Activated B cell treated with CpG ODN at 0.5 μM for 24 hours (primary cell): ENCODE measurements around the gene RPL27. TPM values are rescaled to one million over a fixed set of nuclear protein-coding genes. Genes with fewer than 3 reads are reported as not detected.

Source experiments
- ATAC-seq: fragments of 200-7000 bp; cut with Tn5 transposase; one replicate; pipeline ENCODE4 v1.10.0; 2021; ENCODE audit warnings: low read depth, mild to moderate bottlenecking, moderate library complexity
- CTCF ChIA-PET: fragments of 350-600 bp; sonication (Branson Sonifier 250); formaldehyde crosslinking; loops from one replicate; lab custom pipeline; 2021; ENCODE audit warnings: antibody characterized with exemption; lab: Charles Lee
- POLR2A ChIA-PET: fragments of 350-600 bp; sonication (Branson Sonifier 250); formaldehyde crosslinking; loops from one replicate; lab custom pipeline; 2021; ENCODE audit warnings: antibody characterized with exemption; lab: Charles Lee
- DNase-seq: peaks from one replicate; pipeline ENCODE4 v3.0.0; 2022
- H3K27ac Mint-ChIP-seq: one replicate; pipeline ENCODE4 v1.8.0; 2020; ENCODE audit warnings: mixed read lengths
- H3K27me3 Mint-ChIP-seq: one replicate; pipeline ENCODE4 v1.8.0; 2021; ENCODE audit warnings: mixed read lengths
- H3K36me3 Mint-ChIP-seq: one replicate; pipeline ENCODE4 v1.8.0; 2021; ENCODE audit warnings: low read depth, mixed read lengths
- H3K4me1 Mint-ChIP-seq: one replicate; pipeline ENCODE4 v1.8.0; 2021; ENCODE audit warnings: mixed read lengths
- H3K4me3 Mint-ChIP-seq: one replicate; pipeline ENCODE4 v1.8.0; 2020; ENCODE audit warnings: mild to moderate bottlenecking, mixed read lengths
- H3K9me3 Mint-ChIP-seq: one replicate; pipeline ENCODE4 v1.8.0; 2020; ENCODE audit warnings: mixed read lengths
- CTCF ChIP-seq: fragments of 200-600 bp; IDR thresholded peaks from one replicate; pipeline ENCODE4 v1.8.0; 2022; ENCODE audit warnings: antibody characterized with exemption, mild to moderate bottlenecking
- intact Hi-C: fragments of 100-400 bp; cut with micrococcal nuclease; formaldehyde crosslinking; loops from one replicate; pipeline ENCODE4 v1.15.1; 2024
- total RNA-seq: library from RNA; stranded (reverse); gene quantifications from 2 replicates; pipeline ENCODE4 v1.2.3, GENCODE V29; 2022

RPL27 gene
- total RNA-seq, 1 donor from 2014 or later: 1,189 TPM

DNA sequence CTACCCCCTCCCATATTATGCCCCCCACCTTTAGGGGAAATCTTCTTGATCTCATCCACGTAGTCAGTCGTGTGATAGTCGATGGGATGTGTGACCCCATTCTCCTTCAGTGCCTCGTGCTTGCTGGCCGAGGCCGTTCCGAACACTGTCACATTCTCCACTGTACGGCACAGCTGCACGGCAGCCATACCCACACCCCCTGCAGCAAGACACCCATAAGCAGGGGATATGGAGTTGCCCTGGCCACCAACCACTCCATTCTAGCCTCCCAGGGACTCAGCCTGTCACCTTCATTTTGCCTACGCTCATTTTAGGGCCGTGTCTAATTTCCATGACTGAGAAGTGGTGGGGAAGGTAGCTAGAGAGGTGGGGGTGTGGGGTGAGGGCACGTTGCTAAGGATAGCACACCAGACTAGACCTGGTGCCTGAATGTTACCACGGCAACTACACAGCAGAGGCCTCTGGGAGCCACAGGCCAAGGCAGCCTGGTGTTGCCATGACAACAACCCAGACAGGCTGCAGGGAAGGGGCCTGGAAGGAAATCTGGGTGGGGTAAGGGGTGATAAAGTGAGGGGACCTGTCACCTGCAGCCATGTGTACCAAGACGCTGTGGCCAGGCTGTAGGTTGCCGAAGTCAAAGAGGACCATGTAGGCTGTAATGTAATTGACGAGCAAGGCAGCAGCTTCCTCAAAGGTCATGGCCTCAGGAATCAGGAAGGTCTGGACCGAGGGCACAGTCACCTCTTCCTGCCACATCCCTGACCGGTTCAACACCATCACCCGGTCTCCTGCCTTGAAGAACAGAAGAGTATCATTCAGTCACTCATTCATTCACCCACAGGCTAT, 20.0 kb downstream of the RPL27 start:
- H3K36me3 Mint-ChIP-seq: peaks cover 38% of the 10 kb centered on the region
- no peak overlapping the region for H3K4me3 Mint-ChIP-seq
- ATAC-seq (no peak), DNase-seq (no peak)
- peaks cover 8% of the 10 kb centered on the region for H3K4me1 Mint-ChIP-seq
- TF ChIP-seq CTCF: no peak
- H3K27ac Mint-ChIP-seq: peak overlapping the region; percentile 3
- no peaks in the 10 kb centered on the region for H3K27me3 Mint-ChIP-seq
- no peaks in the 10 kb centered on the region for H3K9me3 Mint-ChIP-seq
- intact Hi-C loops: no loop called here
- ChIA-PET CTCF (no interaction called here), POLR2A (interaction anchor here (0.5 to 0.6 kb wide), 2 partner anchors 10 to 296 kb away, joined by 3 to 4 read pairs; no protein-coding TSS in a partner anchor)

GRCh38 chr17:43018932-43019331, 20.7 kb downstream of the RPL27 start:
- Mint-ChIP-seq H3K27me3 (no peaks in the 10 kb centered on the region), H3K9me3 (no peaks in the 10 kb centered on the region), H3K27ac (no peak overlapping the region), H3K4me3 (no peak overlapping the region), H3K4me1 (peaks cover 11% of the 10 kb centered on the region), H3K36me3 (peaks cover 31% of the 10 kb centered on the region)
- CTCF ChIA-PET: no interaction called here
- ATAC-seq: no peak
- POLR2A ChIA-PET: interaction anchor here (0.5 to 0.6 kb wide), 2 partner anchors 11 to 295 kb away, joined by 3 to 4 read pairs; no protein-coding TSS in a partner anchor
- intact Hi-C loops: no loop called here
- TF ChIP-seq CTCF: no peak
- DNase-seq: no peak

DNA sequence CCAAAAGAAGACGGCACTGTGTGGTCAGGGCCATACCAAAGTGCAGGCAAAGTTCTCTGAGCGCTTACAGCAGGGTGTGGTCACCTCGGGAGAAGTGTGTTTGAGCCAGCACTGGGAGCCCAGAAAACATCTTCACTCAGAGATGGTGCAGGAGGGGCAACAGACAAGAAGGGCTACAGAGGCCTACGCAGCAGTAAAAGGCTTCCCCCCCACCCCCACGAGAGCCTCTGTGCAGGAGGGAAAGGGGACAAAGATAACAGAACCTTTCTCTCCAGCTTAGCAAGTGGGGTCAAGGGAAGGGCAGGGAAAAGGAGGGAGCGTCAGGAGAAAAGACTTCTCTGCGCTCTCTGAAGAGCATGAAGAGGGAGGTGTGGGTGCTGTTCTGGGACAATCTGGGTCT, 21.2 kb downstream of the RPL27 start:
- H3K36me3 Mint-ChIP-seq: peaks cover 26% of the 10 kb centered on the region
- ChIA-PET POLR2A (no interaction called here), CTCF (no interaction called here)
- H3K9me3 Mint-ChIP-seq: no peaks in the 10 kb centered on the region
- peaks cover 16% of the 10 kb centered on the region for H3K4me1 Mint-ChIP-seq
- ATAC-seq: no peak
- TF ChIP-seq CTCF: no peak
- H3K27ac Mint-ChIP-seq: no peak overlapping the region
- no peak for DNase-seq
- H3K4me3 Mint-ChIP-seq: no peak overlapping the region
- no peaks in the 10 kb centered on the region for H3K27me3 Mint-ChIP-seq
- intact Hi-C loops: no loop called here

GRCh38 chr17:43020030-43020621, 21.9 kb downstream of the RPL27 start:
- CTCF ChIA-PET: no interaction called here
- H3K27me3 Mint-ChIP-seq: no peaks in the 10 kb centered on the region
- H3K4me3 Mint-ChIP-seq: peak overlapping the region; percentile 92
- TF ChIP-seq CTCF: no peak
- peaks cover 21% of the 10 kb centered on the region for H3K4me1 Mint-ChIP-seq
- peaks cover 22% of the 10 kb centered on the region for H3K36me3 Mint-ChIP-seq
- intact Hi-C loops: loop anchor here (2.0 to 5.0 kb wide), 2 partner anchors 13 to 192 kb away; partner anchors contain the start of genes IFI35 and TMEM106A
- no peak for DNase-seq
- no peaks in the 10 kb centered on the region for H3K9me3 Mint-ChIP-seq
- no peak for ATAC-seq
- peak overlapping the region; percentile 41 for H3K27ac Mint-ChIP-seq
- POLR2A ChIA-PET: interaction anchor here (2.1 to 2.5 kb wide), 4 partner anchors 7 to 348 kb away, joined by 10 to 22 read pairs (median 16); partner anchors contain the start of genes IFI35 and TMEM106A
